Upper lobe of right lung (tissue), 1 donor: ENCODE results near the gene NIT2. TPM values are rescaled to one million over a fixed set of nuclear protein-coding genes. Genes with fewer than 3 reads are reported as not detected.
A peak's percentile ranks its signal among the peaks of the same experiment; 100 is the strongest.

ENCODE experiments used
- ATAC-seq: fragments of 200-7000 bp; cut with Tn5 transposase; one replicate; pipeline ENCODE4 v1.9.1; 2020; ENCODE audit warnings: mild to moderate bottlenecking, moderate library complexity
- DNase-seq: peaks from one replicate; pipeline ENCODE4 v3.0.0-alpha.2; 2020
- H3K27ac ChIP-seq: fragments of 200-600 bp; one replicate; pipeline ENCODE4 v1.8.0; 2022
- H3K27me3 ChIP-seq: fragments of 200-600 bp; one replicate; pipeline ENCODE4 v1.8.0; 2022; ENCODE audit warnings: mild to moderate bottlenecking
- H3K36me3 ChIP-seq: fragments of 200-600 bp; one replicate; pipeline ENCODE4 v1.8.0; 2022
- H3K4me1 ChIP-seq: fragments of 200-600 bp; one replicate; pipeline ENCODE4 v1.8.0; 2022
- H3K4me3 ChIP-seq: fragments of 200-600 bp; one replicate; pipeline ENCODE4 v1.8.0; 2022; ENCODE audit warnings: mild to moderate bottlenecking
- H3K9me3 ChIP-seq: fragments of 200-600 bp; one replicate; pipeline ENCODE4 v1.8.0; 2022
- intact Hi-C: fragments of 100-400 bp; cut with DNase I; formaldehyde crosslinking; loops from one replicate; pipeline ENCODE4 v1.11.0; 2022
- total RNA-seq: library from RNA; stranded (reverse); fragmentation: NEBNext Ultra II Directional; extraction: Animal tissue kit (Norgen Biotek cat#: 25700); gene quantifications from one replicate; pipeline ENCODE4 v1.2.1, GENCODE V29; 2021
- TF ChIP-seq, protein P1 (sequence below): fragments of 200-600 bp; IDR thresholded peaks from one replicate; pipeline ENCODE4 v1.8.0; 2022; ENCODE audit warnings: antibody characterized with exemption
- donor health status: DM: no; HTN: yes; CAD: no; lungs with severe emphysema.

The NIT2 gene
- total RNA-seq, 1 donor from 2014 or later, result 31.1 TPM

DNA sequence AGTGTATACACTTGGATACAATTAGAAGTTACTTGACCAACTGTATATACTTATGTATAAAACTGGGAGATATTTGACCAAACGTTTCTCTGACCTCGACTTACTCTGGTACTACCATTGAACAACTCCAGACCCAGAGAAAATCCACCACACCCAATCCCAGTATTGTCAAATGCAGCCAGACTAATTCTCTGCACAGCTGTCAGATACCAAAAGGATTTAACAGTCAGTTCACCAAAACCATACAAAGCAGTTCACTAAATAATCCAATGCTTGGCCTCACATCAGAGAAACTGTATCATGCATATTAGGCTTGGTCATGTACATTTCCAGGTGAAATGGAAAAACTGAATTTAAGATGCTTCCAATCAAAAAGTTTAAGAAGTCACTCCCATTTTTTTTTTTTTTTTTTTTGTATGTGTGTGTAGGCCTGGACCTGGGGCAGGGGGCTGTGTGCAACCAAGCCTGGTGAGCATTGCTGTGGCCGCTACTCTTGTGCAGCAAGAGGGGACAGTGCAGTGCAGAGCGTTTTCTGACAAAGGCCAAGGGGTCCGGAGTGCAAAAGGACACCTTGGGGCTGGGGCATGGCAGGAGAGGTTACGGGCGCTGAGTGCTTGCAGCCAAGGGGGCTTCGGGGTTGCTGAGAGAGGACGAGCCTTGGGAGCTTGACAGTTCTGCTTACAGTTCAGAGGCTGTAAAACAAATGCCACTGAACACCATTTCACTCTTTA is 64.9 kb downstream of the NIT2 start:
- ATAC-seq, result no peak
- H3K4me1 ChIP-seq, result peaks cover 44% of the 10 kb centered on the region
- H3K9me3 ChIP-seq, result no peaks in the 10 kb centered on the region
- H3K27ac ChIP-seq, result peak overlapping the region; percentile 94
- DNase-seq, result no peak
- H3K36me3 ChIP-seq, result no peaks in the 10 kb centered on the region
- H3K27me3 ChIP-seq, result no peaks in the 10 kb centered on the region
- H3K4me3 ChIP-seq, result peak overlapping the region; percentile 98
- intact Hi-C loops, result no loop called here
- TF ChIP-seq, protein P1, sequence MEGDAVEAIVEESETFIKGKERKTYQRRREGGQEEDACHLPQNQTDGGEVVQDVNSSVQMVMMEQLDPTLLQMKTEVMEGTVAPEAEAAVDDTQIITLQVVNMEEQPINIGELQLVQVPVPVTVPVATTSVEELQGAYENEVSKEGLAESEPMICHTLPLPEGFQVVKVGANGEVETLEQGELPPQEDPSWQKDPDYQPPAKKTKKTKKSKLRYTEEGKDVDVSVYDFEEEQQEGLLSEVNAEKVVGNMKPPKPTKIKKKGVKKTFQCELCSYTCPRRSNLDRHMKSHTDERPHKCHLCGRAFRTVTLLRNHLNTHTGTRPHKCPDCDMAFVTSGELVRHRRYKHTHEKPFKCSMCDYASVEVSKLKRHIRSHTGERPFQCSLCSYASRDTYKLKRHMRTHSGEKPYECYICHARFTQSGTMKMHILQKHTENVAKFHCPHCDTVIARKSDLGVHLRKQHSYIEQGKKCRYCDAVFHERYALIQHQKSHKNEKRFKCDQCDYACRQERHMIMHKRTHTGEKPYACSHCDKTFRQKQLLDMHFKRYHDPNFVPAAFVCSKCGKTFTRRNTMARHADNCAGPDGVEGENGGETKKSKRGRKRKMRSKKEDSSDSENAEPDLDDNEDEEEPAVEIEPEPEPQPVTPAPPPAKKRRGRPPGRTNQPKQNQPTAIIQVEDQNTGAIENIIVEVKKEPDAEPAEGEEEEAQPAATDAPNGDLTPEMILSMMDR, result no peak

DNA sequence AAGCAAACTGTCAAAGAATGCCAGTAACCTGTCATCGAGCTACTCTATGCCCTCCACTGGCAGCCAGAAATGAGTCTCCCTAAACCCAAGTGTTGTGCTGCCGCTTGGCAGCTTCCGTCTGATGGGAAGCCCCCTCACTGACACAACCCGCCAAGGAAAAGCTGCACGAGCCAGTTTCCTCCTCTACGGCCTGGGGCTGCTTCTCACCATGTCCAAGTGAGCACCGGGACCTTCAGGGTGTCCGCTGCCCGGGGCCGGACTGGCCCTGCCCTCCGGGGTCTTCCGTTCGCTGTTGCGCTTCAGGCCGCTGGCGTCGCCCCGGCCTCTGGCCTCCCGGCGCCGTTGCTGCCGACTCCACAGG is 65.8 kb downstream of the NIT2 start:
- TF ChIP-seq, protein P1, result no peak
- ATAC-seq (peak; percentile 24), DNase-seq (no peak)
- H3K36me3 ChIP-seq, result no peaks in the 10 kb centered on the region
- H3K4me3 ChIP-seq, result peak overlapping the region; percentile 98
- intact Hi-C loops, result no loop called here
- H3K4me1 ChIP-seq, result peaks cover 44% of the 10 kb centered on the region
- no peaks in the 10 kb centered on the region for H3K27me3 ChIP-seq
- H3K27ac ChIP-seq, result peak overlapping the region; percentile 94
- H3K9me3 ChIP-seq, result no peaks in the 10 kb centered on the region

DNA sequence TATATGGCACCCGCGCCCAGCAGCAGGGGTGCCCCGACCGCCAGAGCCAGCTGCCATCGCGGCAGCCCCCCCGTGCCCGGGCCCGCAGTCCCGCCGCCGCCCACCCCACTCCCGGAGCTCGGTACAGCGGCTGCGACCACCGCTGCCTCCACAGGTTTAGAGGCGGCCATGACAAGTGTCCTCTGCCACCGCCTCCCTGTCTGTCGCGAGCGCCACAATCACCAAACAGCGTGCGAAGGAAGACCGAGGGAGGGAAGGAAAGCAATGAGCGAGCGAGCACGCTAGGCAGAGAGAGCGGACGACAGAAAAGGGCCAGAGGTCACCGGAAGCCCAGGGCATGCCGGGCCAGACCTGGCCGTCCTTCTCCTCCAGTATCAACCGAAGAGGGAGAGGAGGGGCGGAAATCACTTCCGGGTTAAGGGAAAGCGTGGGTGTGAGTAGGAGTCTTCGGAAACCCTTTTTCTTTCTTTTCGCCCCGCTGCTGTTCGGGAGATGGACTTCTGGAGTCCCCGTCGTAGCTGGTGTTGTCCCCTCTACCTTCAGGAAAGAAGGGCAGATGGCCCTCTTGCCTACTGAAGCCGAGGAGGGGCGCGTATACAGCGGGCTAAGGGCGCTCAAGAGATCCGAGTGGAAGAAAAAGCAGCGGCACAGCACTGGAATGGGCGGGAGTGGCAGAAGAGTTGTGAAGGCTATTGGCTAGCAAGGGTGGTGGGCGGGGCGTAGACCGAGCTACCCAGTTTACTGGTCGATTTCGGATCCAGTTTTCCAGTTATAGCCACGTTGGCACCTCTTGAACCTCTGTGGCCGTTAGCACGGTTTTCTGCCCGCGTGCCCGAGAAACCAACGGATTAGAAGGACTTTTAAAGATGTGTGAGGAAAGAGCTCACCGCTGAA is 66.5 kb downstream of the NIT2 start, which contains the start of the genes LNP1 and TOMM70:
TSS of gene LNP1 (plus strand) at position 760 of the 894 bp plus-strand sequence. CDS start 28,191 bp downstream, outside the sequence.
TSS of gene TOMM70 (minus strand) at position 310 of the 894 bp plus-strand sequence. CDS start at position 170, 140 bp downstream.
- peak within 1 kb of the TSS; percentile 98 for H3K4me3 ChIP-seq
- ATAC-seq (peak; percentile 98), DNase-seq (peak; percentile 99)
- H3K9me3 ChIP-seq, result no peaks in the 10 kb centered on the region
- H3K36me3 ChIP-seq, result no peaks in the 10 kb centered on the region
- H3K27ac ChIP-seq, result peak within 1 kb of the TSS; percentile 94
- TF ChIP-seq, protein P1, result no peak
- intact Hi-C loops, result no loop called here
- peaks cover 44% of the 10 kb centered on the region for H3K4me1 ChIP-seq
- no peaks in the 10 kb centered on the region for H3K27me3 ChIP-seq

DNA sequence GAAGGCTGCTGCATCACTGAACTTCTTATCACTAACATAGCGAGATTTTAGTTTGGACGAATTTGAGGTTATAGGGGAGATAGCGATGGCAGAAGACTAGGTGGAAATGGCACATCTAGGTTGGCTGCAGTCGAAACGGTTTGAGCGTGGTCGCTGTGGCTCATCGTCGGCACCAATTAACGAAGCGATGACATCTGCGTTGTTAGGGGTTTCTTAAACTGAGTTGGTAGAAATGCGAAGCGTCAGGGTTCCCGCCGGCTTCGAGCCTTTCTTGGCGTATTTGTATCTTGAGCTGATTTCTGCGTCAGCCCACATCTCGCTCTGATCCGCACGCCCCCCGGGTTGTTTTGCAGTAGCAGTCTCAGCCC is 67.1 kb downstream of the NIT2 start:
- ATAC-seq (peak; percentile 0), DNase-seq (peak; percentile 66)
- peaks cover 44% of the 10 kb centered on the region for H3K4me1 ChIP-seq
- H3K4me3 ChIP-seq, result peak overlapping the region; percentile 98
- peak overlapping the region; percentile 94 for H3K27ac ChIP-seq
- no peaks in the 10 kb centered on the region for H3K9me3 ChIP-seq
- intact Hi-C loops, result no loop called here
- H3K36me3 ChIP-seq, result no peaks in the 10 kb centered on the region
- TF ChIP-seq, protein P1, result no peak
- H3K27me3 ChIP-seq, result no peaks in the 10 kb centered on the region

DNA sequence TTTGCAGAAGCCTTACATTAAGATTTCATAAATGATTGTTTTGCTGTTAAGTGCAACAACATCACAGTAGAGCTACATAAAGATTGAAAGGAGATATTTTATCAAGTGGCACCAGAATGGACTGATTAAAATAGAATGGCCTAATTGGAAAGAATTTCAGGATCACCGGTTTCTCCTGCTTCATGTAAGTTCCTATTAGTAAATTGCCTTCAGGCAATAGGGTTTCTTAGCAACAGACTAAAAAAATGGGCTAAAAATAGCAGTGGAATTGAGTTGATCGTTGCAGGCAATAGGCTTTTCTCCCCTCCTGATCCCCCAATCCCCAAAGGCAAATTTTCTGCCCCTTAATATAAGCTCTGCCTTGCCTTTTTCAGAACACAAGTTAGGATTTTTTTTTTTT is 67.7 kb downstream of the NIT2 start:
- Histone ChIP-seq H3K36me3 (no peaks in the 10 kb centered on the region), H3K27ac (peak overlapping the region; percentile 94), H3K9me3 (no peaks in the 10 kb centered on the region), H3K4me3 (peak overlapping the region; percentile 98), H3K27me3 (no peaks in the 10 kb centered on the region), H3K4me1 (peaks cover 39% of the 10 kb centered on the region)
- intact Hi-C loops, result no loop called here
- DNase-seq (no peak), ATAC-seq (no peak)
- TF ChIP-seq, protein P1, result no peak
